Activated CD4-positive, CD25-positive, alpha-beta regulatory T cell treated with anti-CD3 and anti-CD28 coated beads, Interleukin-2, amount 50 U/mL, for 24 hours (primary cell): ENCODE data around the gene ARHGAP29.

Experiments
- ATAC-seq, 2 donors: fragments of 150-1000 bp; cut with Tn5 transposase; one replicate each; pipeline ENCODE4 v1.10.0; 2021; ENCODE audit warnings: mild to moderate bottlenecking in 1 of 2, moderate library complexity in 1 of 2

The ARHGAP29 gene

DNA sequence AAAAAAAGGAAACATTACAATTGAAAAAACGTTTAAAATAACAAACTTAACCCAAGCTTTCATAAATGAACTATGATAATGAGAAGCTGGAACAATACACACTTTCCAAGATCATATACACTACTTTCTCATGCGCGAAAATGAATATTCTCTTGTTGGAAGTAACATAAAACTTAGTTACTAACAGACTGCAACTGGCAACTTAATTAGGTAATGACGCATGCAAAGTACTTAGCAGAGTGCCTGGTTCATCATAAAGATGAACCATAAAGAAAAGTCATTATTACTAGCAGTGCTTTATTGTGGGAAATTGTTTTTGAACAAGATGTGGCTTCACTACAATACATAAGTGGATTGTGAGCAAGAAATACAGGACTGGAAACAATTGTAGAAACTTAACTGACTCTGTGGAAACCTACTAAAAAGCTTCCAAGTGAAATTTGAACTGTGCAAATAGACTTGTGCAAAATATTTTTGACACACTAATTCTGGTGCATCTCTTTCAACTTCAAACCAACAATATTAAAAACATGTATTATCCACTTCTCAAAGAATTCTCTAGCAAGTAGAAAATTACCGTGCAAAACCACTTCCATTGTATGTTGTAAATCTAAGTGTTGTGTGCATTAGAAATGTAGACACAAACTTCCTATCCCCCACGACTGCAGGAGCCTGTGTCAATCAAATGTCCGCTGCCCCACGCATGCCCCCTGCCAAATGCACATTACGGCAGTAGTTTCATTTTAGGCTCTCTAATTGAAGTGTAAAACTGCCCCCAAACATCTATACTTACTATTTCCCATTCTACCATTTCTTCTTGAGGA lies 2.0 kb downstream of the ARHGAP29 start:
- ATAC-seq: no peak

GRCh38 chr1:94234615-94235014 lies 2.8 kb downstream of the ARHGAP29 start:
- ATAC-seq: no peak

GRCh38 chr1:94231746-94232145 lies 5.6 kb downstream of the ARHGAP29 start:
- no peak for ATAC-seq

GRCh38 chr1:94230920-94231319 lies 6.5 kb downstream of the ARHGAP29 start:
- ATAC-seq: no peak

DNA sequence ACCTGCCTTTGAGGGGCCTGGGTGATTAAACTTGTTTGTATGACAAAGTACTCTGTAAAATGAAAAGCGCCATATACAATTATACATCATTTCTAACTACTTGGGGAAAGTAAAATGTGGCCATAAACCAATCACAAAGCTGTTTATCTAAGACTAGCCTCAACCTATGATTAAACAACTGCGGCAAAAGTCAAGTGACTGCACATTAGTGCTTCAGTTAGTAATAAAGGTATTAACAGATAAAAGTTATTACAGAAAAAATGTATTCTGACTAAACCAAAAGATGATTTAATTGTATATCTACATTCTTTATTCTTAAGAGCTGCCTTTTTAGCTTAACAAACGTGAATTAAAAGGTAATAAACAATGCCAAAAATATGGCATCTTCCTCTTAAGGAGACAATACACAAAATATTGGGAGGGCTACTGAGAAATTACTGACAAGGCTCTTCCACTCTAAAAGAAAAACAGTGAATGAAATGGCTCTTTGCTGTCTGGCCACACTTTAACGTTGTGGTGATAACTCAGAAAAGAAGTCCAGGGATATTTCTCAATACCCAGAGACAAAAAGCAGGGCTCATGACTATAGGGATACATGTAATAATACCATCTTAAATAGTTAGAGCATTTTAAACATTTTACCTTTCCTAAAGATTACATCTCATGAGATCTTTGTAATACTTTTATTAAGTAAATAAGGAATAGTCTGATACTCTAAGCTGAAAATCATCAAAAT lies 8.6 kb downstream of the ARHGAP29 start:
- ATAC-seq: no peak

DNA sequence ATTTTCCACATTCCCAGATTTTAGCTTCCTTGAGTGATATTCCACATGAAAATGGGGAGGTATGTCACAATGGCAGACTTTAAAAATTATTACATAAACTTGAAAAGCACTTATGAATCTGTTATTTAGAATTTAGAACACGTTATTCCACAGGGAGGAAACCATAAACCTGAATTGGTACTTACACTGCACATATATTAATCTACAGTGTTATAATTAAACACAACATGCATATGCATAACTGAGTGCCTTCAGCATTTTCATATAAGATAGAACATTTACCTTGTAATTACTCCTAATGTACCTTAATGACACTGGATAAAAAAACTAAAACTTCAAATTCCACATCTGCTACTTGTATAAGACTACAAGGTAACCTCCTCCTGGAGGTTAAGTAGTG lies 9.8 kb downstream of the ARHGAP29 start:
- ATAC-seq: no peak

- ATAC-seq: no peak
Measured at GRCh38 chr1:94225845-94226244, 11.5 kb downstream of the ARHGAP29 start.

DNA sequence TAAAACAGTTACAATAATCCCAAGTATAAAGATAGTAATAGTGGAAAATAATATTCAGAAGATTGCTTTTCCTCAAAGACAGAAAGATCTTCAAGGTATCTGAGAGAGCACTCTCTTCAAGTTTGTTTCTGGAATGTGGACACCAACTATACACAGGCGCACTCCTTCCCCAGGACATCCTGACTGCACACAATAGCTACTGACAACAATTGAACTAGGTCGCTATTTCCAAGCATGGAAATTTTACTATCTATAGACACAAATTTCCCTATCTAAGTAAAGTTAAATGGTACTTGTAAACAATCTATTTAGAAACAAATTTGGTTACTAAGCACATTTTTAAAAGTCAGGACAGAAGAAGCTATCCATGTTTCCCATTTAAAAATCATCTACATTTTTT lies 19.1 kb downstream of the ARHGAP29 start:
- no peak for ATAC-seq

- ATAC-seq: no peak
Measured at GRCh38 chr1:94215955-94216354, 21.4 kb downstream of the ARHGAP29 start.

- ATAC-seq: no peak
Measured at GRCh38 chr1:94209982-94210381, 27.4 kb downstream of the ARHGAP29 start.

DNA sequence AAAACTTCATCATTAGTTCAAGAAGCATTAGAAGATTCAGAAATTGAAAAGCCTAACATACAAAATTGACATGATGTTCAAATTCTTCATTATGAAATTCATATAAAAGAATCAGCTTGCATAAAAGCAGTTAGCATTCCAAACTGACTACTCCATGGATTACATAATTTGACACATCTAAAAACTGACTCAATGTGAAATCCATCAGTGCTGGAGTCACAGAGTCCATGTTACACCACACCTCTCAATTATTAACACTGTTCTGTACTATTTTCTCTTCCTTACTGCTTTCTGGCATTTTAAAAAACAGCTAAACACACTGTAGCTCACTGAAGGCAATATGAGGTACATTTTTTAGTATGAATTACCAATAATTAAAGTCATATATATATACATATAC lies 28.0 kb downstream of the ARHGAP29 start:
- ATAC-seq: no peak

DNA sequence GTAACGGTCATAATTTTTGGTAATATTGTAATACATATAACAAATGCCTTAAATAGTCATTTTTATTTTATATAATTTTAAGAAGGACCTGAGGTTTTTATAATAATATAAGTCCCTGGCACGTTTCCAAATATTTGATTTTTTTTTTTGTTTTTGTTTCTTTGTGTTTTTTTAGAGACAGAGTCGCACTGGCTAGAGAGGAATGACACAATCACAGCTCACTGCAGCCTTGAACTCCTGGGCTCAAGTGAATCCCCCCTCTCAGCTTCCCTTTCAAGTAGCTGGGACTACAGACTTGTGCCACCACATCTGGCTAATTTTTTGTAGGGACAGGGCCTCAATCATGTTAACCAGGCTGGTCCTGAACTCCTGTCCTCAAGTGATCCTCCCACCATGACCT lies 29.7 kb downstream of the ARHGAP29 start:
- no peak for ATAC-seq

GRCh38 chr1:94205639-94206038 lies 31.7 kb downstream of the ARHGAP29 start:
- no peak for ATAC-seq

- no peak for ATAC-seq
Measured at GRCh38 chr1:94202241-94202640, 35.1 kb downstream of the ARHGAP29 start.

DNA sequence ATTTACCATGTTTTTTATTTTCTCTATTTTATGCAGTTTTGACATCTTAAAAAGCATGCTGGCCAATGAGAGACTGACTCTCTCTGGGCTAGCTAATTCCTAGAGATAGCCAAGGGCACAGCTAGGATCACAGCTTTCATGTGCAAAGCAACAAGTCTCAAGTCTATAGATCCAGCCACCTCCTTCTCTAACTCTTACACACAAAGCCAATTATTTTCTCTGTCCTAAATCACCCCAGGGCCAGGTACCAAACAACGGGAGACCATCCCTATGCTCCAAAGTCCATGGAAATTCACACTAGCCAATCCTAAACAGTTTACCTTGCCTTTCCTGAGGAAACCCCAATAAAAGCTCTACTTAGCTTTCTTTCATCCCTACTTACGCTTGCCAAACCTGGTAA lies 38.0 kb downstream of the ARHGAP29 start:
- no peak for ATAC-seq

DNA sequence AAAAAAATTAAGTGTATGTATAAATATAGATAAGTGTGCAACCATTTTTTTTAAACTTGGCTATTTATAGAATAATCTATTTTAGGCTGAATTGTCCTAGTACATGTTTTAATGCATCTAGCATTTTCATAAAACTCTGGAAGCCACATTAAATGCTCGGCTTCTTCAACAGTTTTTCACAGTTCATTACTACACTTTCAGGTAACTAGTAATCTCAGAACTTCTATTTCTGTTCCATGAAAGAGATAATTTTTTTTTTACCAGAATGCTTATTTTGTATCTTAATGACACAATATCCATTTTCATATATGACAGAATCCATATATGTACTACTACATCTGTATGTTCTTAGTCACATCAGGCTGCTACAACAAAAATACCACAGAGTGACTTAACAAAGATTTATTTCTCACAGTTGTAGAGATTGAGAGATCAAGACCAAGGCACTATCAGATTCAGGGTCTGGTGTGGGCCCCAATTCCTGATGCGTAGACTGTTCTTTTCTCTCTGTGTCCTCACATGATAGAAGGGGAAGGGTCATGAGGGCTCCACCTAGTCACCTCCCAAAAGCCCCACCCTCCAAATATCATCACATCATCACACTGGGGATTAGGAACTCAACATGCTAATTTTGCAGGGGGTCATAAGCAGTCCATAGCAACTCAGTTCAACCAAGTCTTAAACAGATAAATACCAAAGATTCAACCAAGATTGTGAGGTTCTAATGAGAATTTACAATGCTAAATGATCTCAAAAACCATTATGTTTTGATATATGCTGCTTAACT lies 43.1 kb downstream of the ARHGAP29 start:
- ATAC-seq: no peak

- ATAC-seq: no peak
Measured at GRCh38 chr1:94193128-94193527, 44.3 kb downstream of the ARHGAP29 start.

- ATAC-seq: no peak
Measured at GRCh38 chr1:94191216-94191615, 46.2 kb downstream of the ARHGAP29 start.

- no peak for ATAC-seq
Measured at GRCh38 chr1:94186946-94187345, 50.4 kb downstream of the ARHGAP29 start.

DNA sequence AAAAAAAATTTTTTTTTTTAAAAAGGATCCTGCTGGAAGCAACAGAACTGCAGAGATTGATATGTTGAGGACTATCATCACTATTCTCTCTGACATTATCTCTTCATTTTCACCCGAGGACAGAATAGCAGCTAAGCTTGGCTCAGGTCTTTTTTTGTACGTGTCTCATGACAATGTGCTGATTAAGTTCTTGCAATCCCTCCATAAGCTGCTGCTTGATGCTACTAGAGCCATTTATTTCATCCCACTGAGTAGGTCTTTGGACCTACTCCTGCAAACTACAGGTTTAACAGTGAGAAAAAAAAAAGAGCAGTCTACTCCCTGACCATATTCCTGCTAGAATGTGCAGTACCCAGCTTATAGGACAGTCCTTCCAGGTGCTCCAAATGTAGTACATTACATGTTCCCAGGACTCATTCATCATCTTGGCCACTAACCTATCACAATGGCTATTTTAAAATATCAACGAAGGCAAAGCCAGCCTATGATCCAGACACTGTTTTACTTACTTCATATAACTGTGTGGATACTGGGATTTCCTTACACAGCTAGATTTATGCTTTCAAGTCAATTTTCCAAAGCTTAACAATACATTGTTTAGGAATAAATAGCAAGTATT lies 54.1 kb downstream of the ARHGAP29 start:
- no peak for ATAC-seq

DNA sequence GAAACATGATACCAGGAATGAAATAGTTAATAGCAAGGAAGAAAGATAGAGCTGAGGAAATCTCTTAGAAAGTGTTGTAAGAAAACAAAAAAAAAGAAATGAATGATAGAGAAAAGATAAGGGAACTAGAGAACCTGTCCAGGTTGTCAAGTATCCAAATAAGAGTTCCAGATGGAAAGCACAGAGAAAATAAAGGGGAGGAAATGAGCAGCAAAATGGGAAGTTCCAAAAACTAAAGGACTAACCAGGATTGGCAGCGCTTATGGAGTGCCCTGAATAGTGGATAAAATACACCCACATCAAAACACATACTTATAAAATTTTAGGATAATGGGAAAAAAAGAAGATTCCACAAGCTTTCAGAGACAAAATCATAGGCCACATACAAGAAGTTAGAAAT lies 55.2 kb downstream of the ARHGAP29 start:
- ATAC-seq: no peak

GRCh38 chr1:94180650-94181049 lies 56.7 kb downstream of the ARHGAP29 start:
- ATAC-seq: no peak

GRCh38 chr1:94178901-94179300 lies 58.5 kb downstream of the ARHGAP29 start:
- no peak for ATAC-seq
